GM06990 (cell line): Measurements from ENCODE around the gene ZNF544.

Experiments used
- DNase-seq: peaks from one replicate; pipeline ENCODE4 v3.0.0-alpha.2; 2011; ENCODE audit not compliant: insufficient read length; ENCODE audit errors: extremely low read depth
- H3K27me3 ChIP-seq: replicated peaks from 2 replicates; pipeline ENCODE4 v1.6.0; 2011; ENCODE audit warnings: low read length; ENCODE audit not compliant: control insufficient read depth, insufficient read depth
- H3K36me3 ChIP-seq: 2 replicates; pipeline ENCODE4 v1.5.1; 2011; ENCODE audit warnings: low read length; ENCODE audit not compliant: control insufficient read depth, insufficient read depth
- H3K4me3 ChIP-seq: replicated peaks from 2 replicates; pipeline ENCODE4 v1.5.1; 2011; ENCODE audit warnings: low read depth, mild to moderate bottlenecking, control low read depth, low read length
- TF ChIP-seq, protein P1 (sequence below): IDR thresholded peaks from 2 replicates; pipeline ENCODE4 v1.5.1; 2011; ENCODE audit warnings: low read length, control low read depth, mild to moderate bottlenecking, inconsistent platforms; ENCODE audit not compliant: insufficient read depth, poor library complexity, severe bottlenecking

Gene ZNF544

DNA sequence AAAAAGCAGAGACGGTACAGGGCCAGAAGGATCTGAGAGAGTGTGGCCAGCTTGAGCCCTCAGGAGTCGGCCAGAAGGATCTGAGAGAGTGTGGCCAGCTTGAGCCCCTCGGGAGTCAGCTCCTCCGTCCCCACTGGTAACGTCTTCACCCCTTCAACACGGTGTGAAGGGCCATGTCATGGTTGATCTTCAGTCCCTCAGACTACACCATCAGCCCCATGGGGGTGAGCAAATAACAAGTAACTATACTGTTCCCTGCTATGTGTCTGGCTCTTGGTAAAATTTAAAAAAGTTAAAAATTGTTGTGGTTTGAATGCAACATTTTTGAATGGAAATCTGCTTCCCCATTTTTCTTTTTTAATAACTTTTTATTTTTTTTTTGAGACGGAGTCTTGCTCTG, 48.5 kb downstream of the ZNF544 start:
- peaks cover 4% of the 10 kb centered on the region for H3K36me3 ChIP-seq
- no peak for DNase-seq
- TF ChIP-seq, protein P1, sequence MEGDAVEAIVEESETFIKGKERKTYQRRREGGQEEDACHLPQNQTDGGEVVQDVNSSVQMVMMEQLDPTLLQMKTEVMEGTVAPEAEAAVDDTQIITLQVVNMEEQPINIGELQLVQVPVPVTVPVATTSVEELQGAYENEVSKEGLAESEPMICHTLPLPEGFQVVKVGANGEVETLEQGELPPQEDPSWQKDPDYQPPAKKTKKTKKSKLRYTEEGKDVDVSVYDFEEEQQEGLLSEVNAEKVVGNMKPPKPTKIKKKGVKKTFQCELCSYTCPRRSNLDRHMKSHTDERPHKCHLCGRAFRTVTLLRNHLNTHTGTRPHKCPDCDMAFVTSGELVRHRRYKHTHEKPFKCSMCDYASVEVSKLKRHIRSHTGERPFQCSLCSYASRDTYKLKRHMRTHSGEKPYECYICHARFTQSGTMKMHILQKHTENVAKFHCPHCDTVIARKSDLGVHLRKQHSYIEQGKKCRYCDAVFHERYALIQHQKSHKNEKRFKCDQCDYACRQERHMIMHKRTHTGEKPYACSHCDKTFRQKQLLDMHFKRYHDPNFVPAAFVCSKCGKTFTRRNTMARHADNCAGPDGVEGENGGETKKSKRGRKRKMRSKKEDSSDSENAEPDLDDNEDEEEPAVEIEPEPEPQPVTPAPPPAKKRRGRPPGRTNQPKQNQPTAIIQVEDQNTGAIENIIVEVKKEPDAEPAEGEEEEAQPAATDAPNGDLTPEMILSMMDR = no peak
- no peak overlapping the region for H3K4me3 ChIP-seq
- H3K27me3 ChIP-seq = no peaks in the 10 kb centered on the region

DNA sequence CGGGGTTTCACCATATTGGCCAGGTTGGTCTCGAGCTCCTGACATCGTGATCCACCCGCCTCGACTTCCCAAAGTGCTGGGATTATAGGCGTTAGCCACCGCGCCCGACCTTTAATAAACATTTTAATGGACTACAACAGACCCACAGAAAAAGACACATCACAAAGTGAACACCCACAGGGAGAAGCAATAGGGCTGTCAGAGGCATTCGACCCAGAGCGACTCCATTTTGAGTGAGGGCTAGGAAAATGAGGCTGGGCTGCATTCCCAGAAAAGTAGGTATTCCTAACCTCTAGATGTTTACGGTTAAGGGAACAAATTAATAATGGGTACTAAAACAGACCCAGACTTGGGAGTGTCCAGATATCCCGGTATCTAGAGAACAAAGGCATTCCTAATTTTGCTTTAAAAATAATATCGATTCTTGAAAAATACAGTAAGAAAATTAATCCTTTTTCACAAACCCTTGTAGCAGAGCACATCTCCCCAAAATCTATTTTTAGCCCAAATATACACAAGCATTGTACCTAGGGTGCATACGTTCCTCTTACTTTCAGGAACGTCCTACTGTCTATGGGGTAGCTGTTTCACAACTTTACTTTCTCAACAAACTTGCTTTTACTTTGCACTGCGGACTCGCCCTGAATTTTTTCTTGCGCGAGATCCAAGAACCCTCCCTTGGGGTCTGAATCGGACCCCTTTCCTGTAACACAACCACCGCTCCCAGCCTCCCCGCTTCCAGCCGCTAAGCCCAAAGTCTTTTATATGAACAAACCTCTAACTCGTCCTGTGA, 49.2 kb downstream of the ZNF544 start:
- DNase-seq = no peak
- peak overlapping the region; percentile 83 for H3K4me3 ChIP-seq
- TF ChIP-seq, protein P1 = no peak
- peaks cover 4% of the 10 kb centered on the region for H3K36me3 ChIP-seq
- no peaks in the 10 kb centered on the region for H3K27me3 ChIP-seq

DNA sequence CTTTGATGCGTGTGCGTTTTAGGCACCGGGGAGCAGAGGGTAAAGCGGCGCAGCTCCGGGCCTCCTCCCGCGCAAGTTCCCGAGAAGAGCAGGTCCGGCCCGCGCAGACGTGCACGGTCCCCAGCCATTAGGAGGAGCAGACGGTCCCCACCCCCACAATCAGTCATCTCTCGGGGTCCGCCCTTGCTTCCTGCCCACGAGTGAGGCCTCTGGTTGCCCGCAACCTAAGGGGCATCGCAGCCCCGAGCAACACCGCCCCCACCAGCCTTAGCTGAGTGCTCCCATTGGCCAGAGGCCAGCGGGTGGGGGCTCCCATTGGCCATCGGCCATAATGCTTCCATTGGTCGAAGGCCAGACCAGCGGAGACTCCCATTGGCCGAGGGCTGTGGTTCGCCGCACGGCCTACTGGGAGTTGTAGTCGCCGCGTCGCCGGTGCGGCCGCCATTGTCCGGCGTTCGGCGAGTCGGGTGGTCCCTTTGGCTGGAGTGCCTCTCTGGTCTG, 49.9 kb downstream of the ZNF544 start, which contains the start of gene ZNF8:
Gene ZNF8 (plus strand): TSS at position 415 of the 501 bp plus-strand sequence. CDS start 127 bp downstream, outside the sequence.
- H3K36me3 ChIP-seq = peaks cover 5% of the 10 kb centered on the region
- H3K4me3 ChIP-seq = peak within 1 kb of the TSS; percentile 83
- peak; percentile 96 for DNase-seq
- no peaks in the 10 kb centered on the region for H3K27me3 ChIP-seq
- TF ChIP-seq, protein P1 = no peak

DNA sequence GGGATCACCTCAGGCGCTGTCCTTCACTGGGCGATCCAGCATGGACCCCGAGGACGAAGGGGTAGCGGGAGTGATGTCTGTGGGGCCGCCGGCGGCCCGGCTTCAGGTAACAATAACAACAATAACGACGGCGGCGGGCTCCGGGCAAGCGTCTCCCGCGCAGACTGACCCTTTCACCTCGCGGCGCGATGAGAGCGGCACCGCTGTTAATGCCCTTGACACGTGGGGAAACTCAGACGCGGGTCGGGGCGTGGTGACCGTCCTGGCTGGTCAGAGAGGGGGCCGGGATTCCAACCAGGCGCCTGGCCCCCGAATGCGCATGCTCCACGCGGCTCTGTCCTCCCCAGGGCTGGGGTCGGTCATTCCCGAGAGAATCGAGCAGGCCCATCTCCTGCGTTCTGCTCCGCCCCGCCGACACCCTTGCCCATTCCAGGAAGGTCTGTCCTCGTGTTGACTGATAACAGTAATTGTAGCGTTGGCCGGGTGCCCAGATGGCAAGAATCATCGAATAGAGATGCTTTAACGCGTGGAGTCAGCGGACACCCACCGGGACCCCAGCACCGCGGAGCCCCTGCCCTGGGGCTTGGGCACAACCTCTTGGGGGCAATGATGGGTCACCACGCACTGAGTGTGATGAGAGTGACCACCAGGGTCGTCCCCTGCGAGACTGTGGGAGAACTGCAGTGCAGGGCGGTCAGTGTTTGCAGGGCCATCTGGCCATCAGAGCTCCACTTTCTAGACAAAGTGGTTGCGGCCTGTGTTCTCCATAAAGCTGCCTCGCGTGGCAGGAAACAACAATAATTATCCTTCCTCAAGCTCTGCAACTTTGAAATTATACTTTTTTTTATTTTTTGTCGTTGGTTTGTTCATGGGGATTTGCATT, 50.6 kb downstream of the ZNF544 start:
- DNase-seq = no peak
- Histone ChIP-seq H3K27me3 (no peaks in the 10 kb centered on the region), H3K4me3 (peak overlapping the region; percentile 83), H3K36me3 (peaks cover 5% of the 10 kb centered on the region)
- TF ChIP-seq, protein P1 = no peak

DNA sequence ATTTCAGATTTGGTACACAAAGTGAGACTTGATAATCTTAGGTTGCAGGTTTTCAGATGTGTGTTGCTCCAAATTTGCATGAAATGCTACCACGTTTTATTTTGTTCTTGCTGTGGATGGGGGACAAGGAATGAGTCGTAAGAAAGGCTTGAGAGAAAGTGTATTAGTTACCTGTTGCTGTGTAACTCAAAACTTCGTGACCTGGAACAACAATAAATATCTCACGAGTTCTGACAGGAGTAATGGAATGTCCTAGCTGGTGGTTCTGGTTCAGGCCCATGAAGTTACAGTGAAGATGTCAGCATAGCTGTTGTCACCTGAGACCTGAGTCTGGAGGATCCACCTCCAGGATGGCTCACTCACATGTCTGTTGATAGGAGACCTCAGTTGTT, 51.2 kb downstream of the ZNF544 start:
- no peak for DNase-seq
- TF ChIP-seq, protein P1 = no peak

More for the DNA sequence above, 51.2 kb downstream of the ZNF544 start:
- Histone ChIP-seq H3K36me3 (peaks cover 5% of the 10 kb centered on the region), H3K4me3 (peak overlapping the region; percentile 83), H3K27me3 (no peaks in the 10 kb centered on the region)
